Measurements from ENCODE around the gene NOCT.

DNA sequence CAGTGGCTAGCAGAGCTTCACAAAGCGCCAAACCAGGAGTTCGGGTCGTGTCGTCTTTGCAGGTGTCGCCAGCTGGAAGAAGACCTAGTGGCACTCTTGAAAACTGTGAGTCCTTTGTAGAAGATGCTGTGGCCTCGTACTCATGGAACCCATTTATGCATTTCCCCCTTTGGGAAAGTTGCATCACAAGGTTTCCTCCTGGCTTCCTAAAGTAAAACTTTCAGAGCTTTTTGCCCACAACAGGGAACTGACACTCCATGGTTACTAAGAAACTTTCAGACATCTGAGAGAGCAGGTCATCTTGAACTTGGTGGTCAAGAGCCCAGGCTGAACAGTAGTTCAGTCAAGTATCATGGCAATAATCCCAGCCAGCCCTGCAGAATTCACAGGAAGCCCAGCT is 15.9 kb upstream of the NOCT start:
- no peak for TF ChIP-seq CTCF (conservative IDR thresholded peaks at IDR 0.05; ENCODE audit: low read depth in 2 of 2)
- no peak for TF ChIP-seq REST (IDR thresholded peaks at IDR 0.05; ENCODE audit: unreplicated experiment)
- TF ChIP-seq CREB1 (CRISPR knock-in tag; IDR thresholded peaks at IDR 0.05; ENCODE audit: low read depth) = no peak
- no peak for TF ChIP-seq EZH2 (IDR thresholded peaks at IDR 0.05; ENCODE audit: low read depth, unreplicated experiment)
